Measurements from ENCODE around the gene MAML3.

MAML3 gene

GRCh38 chr4:139728146-139728545, 425.8 kb downstream of the MAML3 start:
- Histone ChIP-seq H3K36me3 (ENCODE audit: control insufficient read depth in 2 of 2, insufficient read depth in 2 of 2, low read length in 2 of 2) (peaks cover 10 to 19% of the 10 kb centered on the region in 2 donors), H3K9me3 (ENCODE audit: control insufficient read depth in 2 of 2, low read length in 2 of 2) (no peaks in the 10 kb centered on the region), H3K4me3 (ENCODE audit: low read length in 2 of 2) (no peak overlapping the region), H3K4me1 (ENCODE audit: control insufficient read depth in 2 of 2, insufficient read depth in 2 of 2, low read length in 2 of 2) (no peaks in the 10 kb centered on the region), H3K9ac (ENCODE audit: low read depth in 1 of 2, low read length in 2 of 2) (no peak overlapping the region), H3K27ac (ENCODE audit: low read depth in 2 of 2, low read length in 2 of 2) (no peak overlapping the region), H3K27me3 (ENCODE audit: control insufficient read depth in 2 of 2, insufficient read depth in 2 of 2, low read length in 2 of 2) (no peaks in the 10 kb centered on the region)

- Histone ChIP-seq H3K9me3 (ENCODE audit: control insufficient read depth in 2 of 2, low read length in 2 of 2) (no peaks in the 10 kb centered on the region), H3K9ac (ENCODE audit: low read depth in 1 of 2, low read length in 2 of 2) (no peak overlapping the region), H3K4me3 (ENCODE audit: low read length in 2 of 2) (no peak overlapping the region), H3K27me3 (ENCODE audit: control insufficient read depth in 2 of 2, insufficient read depth in 2 of 2, low read length in 2 of 2) (no peaks in the 10 kb centered on the region), H3K36me3 (ENCODE audit: control insufficient read depth in 2 of 2, insufficient read depth in 2 of 2, low read length in 2 of 2) (peaks cover 10 to 19% of the 10 kb centered on the region in 2 donors), H3K4me1 (ENCODE audit: control insufficient read depth in 2 of 2, insufficient read depth in 2 of 2, low read length in 2 of 2) (no peaks in the 10 kb centered on the region), H3K27ac (ENCODE audit: low read depth in 2 of 2, low read length in 2 of 2) (no peak overlapping the region)
Measured at GRCh38 chr4:139726615-139727014, 427.4 kb downstream of the MAML3 start.

- Histone ChIP-seq H3K36me3 (ENCODE audit: control insufficient read depth in 2 of 2, insufficient read depth in 2 of 2, low read length in 2 of 2) (peaks cover 10 to 19% of the 10 kb centered on the region in 2 donors), H3K27ac (ENCODE audit: low read depth in 2 of 2, low read length in 2 of 2) (no peak overlapping the region), H3K4me3 (ENCODE audit: low read length in 2 of 2) (no peak overlapping the region), H3K9me3 (ENCODE audit: control insufficient read depth in 2 of 2, low read length in 2 of 2) (no peaks in the 10 kb centered on the region), H3K9ac (ENCODE audit: low read depth in 1 of 2, low read length in 2 of 2) (no peak overlapping the region), H3K4me1 (ENCODE audit: control insufficient read depth in 2 of 2, insufficient read depth in 2 of 2, low read length in 2 of 2) (no peaks in the 10 kb centered on the region), H3K27me3 (ENCODE audit: control insufficient read depth in 2 of 2, insufficient read depth in 2 of 2, low read length in 2 of 2) (no peaks in the 10 kb centered on the region)
Measured at GRCh38 chr4:139725236-139725635, 428.7 kb downstream of the MAML3 start.

- no peaks in the 10 kb centered on the region for H3K4me1 ChIP-seq (ENCODE audit: control insufficient read depth in 2 of 2, insufficient read depth in 2 of 2, low read length in 2 of 2)
- H3K4me3 ChIP-seq (ENCODE audit: low read length in 2 of 2) = no peak overlapping the region
- no peaks in the 10 kb centered on the region for H3K27me3 ChIP-seq (ENCODE audit: control insufficient read depth in 2 of 2, insufficient read depth in 2 of 2, low read length in 2 of 2)
- no peak overlapping the region for H3K27ac ChIP-seq (ENCODE audit: low read depth in 2 of 2, low read length in 2 of 2)
- peaks cover 30 to 31% of the 10 kb centered on the region in 2 donors for H3K36me3 ChIP-seq (ENCODE audit: control insufficient read depth in 2 of 2, insufficient read depth in 2 of 2, low read length in 2 of 2)
- H3K9ac ChIP-seq (ENCODE audit: low read depth in 1 of 2, low read length in 2 of 2) = no peak overlapping the region
- H3K9me3 ChIP-seq (ENCODE audit: control insufficient read depth in 2 of 2, low read length in 2 of 2) = no peaks in the 10 kb centered on the region
Measured at GRCh38 chr4:139721789-139722188, 432.2 kb downstream of the MAML3 start.

- H3K4me1 ChIP-seq (ENCODE audit: control insufficient read depth in 2 of 2, insufficient read depth in 2 of 2, low read length in 2 of 2) = no peaks in the 10 kb centered on the region
- H3K27ac ChIP-seq (ENCODE audit: low read depth in 2 of 2, low read length in 2 of 2) = no peak overlapping the region
- H3K36me3 ChIP-seq (ENCODE audit: control insufficient read depth in 2 of 2, insufficient read depth in 2 of 2, low read length in 2 of 2) = peaks cover 21 to 31% of the 10 kb centered on the region in 2 donors
- H3K27me3 ChIP-seq (ENCODE audit: control insufficient read depth in 2 of 2, insufficient read depth in 2 of 2, low read length in 2 of 2) = no peaks in the 10 kb centered on the region
- no peaks in the 10 kb centered on the region for H3K9me3 ChIP-seq (ENCODE audit: control insufficient read depth in 2 of 2, low read length in 2 of 2)
- H3K9ac ChIP-seq (ENCODE audit: low read depth in 1 of 2, low read length in 2 of 2) = no peak overlapping the region
- H3K4me3 ChIP-seq (ENCODE audit: low read length in 2 of 2) = no peak overlapping the region
Measured at GRCh38 chr4:139720806-139721205, 433.2 kb downstream of the MAML3 start.

GRCh38 chr4:139719381-139720101, 434.4 kb downstream of the MAML3 start:
- H3K27ac ChIP-seq (ENCODE audit: low read depth in 2 of 2, low read length in 2 of 2) = no peak overlapping the region
- H3K36me3 ChIP-seq (ENCODE audit: control insufficient read depth in 2 of 2, insufficient read depth in 2 of 2, low read length in 2 of 2) = peaks cover 13 to 24% of the 10 kb centered on the region in 2 donors
- H3K4me1 ChIP-seq (ENCODE audit: control insufficient read depth in 2 of 2, insufficient read depth in 2 of 2, low read length in 2 of 2) = no peaks in the 10 kb centered on the region
- H3K27me3 ChIP-seq (ENCODE audit: control insufficient read depth in 2 of 2, insufficient read depth in 2 of 2, low read length in 2 of 2) = no peaks in the 10 kb centered on the region
- no peak overlapping the region for H3K9ac ChIP-seq (ENCODE audit: low read depth in 1 of 2, low read length in 2 of 2)
- no peaks in the 10 kb centered on the region for H3K9me3 ChIP-seq (ENCODE audit: control insufficient read depth in 2 of 2, low read length in 2 of 2)
- no peak overlapping the region for H3K4me3 ChIP-seq (ENCODE audit: low read length in 2 of 2)

- Histone ChIP-seq H3K9me3 (ENCODE audit: control insufficient read depth in 2 of 2, low read length in 2 of 2) (no peaks in the 10 kb centered on the region), H3K36me3 (ENCODE audit: control insufficient read depth in 2 of 2, insufficient read depth in 2 of 2, low read length in 2 of 2) (peaks cover 13 to 22% of the 10 kb centered on the region in 2 donors), H3K27ac (ENCODE audit: low read depth in 2 of 2, low read length in 2 of 2) (no peak overlapping the region), H3K9ac (ENCODE audit: low read depth in 1 of 2, low read length in 2 of 2) (no peak overlapping the region), H3K4me3 (ENCODE audit: low read length in 2 of 2) (no peak overlapping the region), H3K4me1 (ENCODE audit: control insufficient read depth in 2 of 2, insufficient read depth in 2 of 2, low read length in 2 of 2) (no peaks in the 10 kb centered on the region), H3K27me3 (ENCODE audit: control insufficient read depth in 2 of 2, insufficient read depth in 2 of 2, low read length in 2 of 2) (no peaks in the 10 kb centered on the region)
Measured at GRCh38 chr4:139718833-139719232, 435.2 kb downstream of the MAML3 start.

- no peak overlapping the region for H3K9ac ChIP-seq (ENCODE audit: low read depth in 1 of 2, low read length in 2 of 2)
- no peaks in the 10 kb centered on the region for H3K4me1 ChIP-seq (ENCODE audit: control insufficient read depth in 2 of 2, insufficient read depth in 2 of 2, low read length in 2 of 2)
- no peak overlapping the region for H3K27ac ChIP-seq (ENCODE audit: low read depth in 2 of 2, low read length in 2 of 2)
- H3K9me3 ChIP-seq (ENCODE audit: control insufficient read depth in 2 of 2, low read length in 2 of 2) = no peaks in the 10 kb centered on the region
- H3K36me3 ChIP-seq (ENCODE audit: control insufficient read depth in 2 of 2, insufficient read depth in 2 of 2, low read length in 2 of 2) = peaks cover 13 to 21% of the 10 kb centered on the region in 2 donors
- H3K27me3 ChIP-seq (ENCODE audit: control insufficient read depth in 2 of 2, insufficient read depth in 2 of 2, low read length in 2 of 2) = no peaks in the 10 kb centered on the region
- no peak overlapping the region for H3K4me3 ChIP-seq (ENCODE audit: low read length in 2 of 2)
Measured at GRCh38 chr4:139718358-139718757, 435.6 kb downstream of the MAML3 start.

- Histone ChIP-seq H3K4me1 (ENCODE audit: control insufficient read depth in 2 of 2, insufficient read depth in 2 of 2, low read length in 2 of 2) (no peaks in the 10 kb centered on the region), H3K9ac (ENCODE audit: low read depth in 1 of 2, low read length in 2 of 2) (no peak overlapping the region), H3K36me3 (ENCODE audit: control insufficient read depth in 2 of 2, insufficient read depth in 2 of 2, low read length in 2 of 2) (peaks cover 13 to 21% of the 10 kb centered on the region in 2 donors), H3K4me3 (ENCODE audit: low read length in 2 of 2) (no peak overlapping the region), H3K27ac (ENCODE audit: low read depth in 2 of 2, low read length in 2 of 2) (no peak overlapping the region), H3K9me3 (ENCODE audit: control insufficient read depth in 2 of 2, low read length in 2 of 2) (no peaks in the 10 kb centered on the region), H3K27me3 (ENCODE audit: control insufficient read depth in 2 of 2, insufficient read depth in 2 of 2, low read length in 2 of 2) (no peaks in the 10 kb centered on the region)
Measured at GRCh38 chr4:139715746-139716391, 438.1 kb downstream of the MAML3 start.

- no peak overlapping the region for H3K27ac ChIP-seq (ENCODE audit: low read depth in 2 of 2, low read length in 2 of 2)
- no peaks in the 10 kb centered on the region for H3K9me3 ChIP-seq (ENCODE audit: control insufficient read depth in 2 of 2, low read length in 2 of 2)
- H3K4me3 ChIP-seq (ENCODE audit: low read length in 2 of 2) = no peak overlapping the region
- H3K36me3 ChIP-seq (ENCODE audit: control insufficient read depth in 2 of 2, insufficient read depth in 2 of 2, low read length in 2 of 2) = peaks cover 0 to 4% of the 10 kb centered on the region in 2 donors
- no peak overlapping the region for H3K9ac ChIP-seq (ENCODE audit: low read depth in 1 of 2, low read length in 2 of 2)
- no peaks in the 10 kb centered on the region for H3K4me1 ChIP-seq (ENCODE audit: control insufficient read depth in 2 of 2, insufficient read depth in 2 of 2, low read length in 2 of 2)
- no peaks in the 10 kb centered on the region for H3K27me3 ChIP-seq (ENCODE audit: control insufficient read depth in 2 of 2, insufficient read depth in 2 of 2, low read length in 2 of 2)
Measured at GRCh38 chr4:139712882-139713281, 441.1 kb downstream of the MAML3 start.
